GM23338 (cell line): ENCODE results near the gene FLNA. TPM values are rescaled to one million over a fixed set of nuclear protein-coding genes. Genes with fewer than 3 reads are reported as not detected.

ENCODE experiments used
- ATAC-seq: fragments of 200-7000 bp; cut with Tn5 transposase; 3 replicates; pipeline ENCODE4 v1.9.1; 2020
- DNase-seq: peaks from one replicate; pipeline ENCODE4 v3.0.0-alpha.2; 2015; ENCODE audit warnings: low spot score
- H2AFZ ChIP-seq: fragments of 200-600 bp; sonication (generic); 2 replicates; pipeline ENCODE4 v1.8.0; 2016; ENCODE audit warnings: antibody characterized with exemption, mild to moderate bottlenecking, moderate library complexity
- H3F3A ChIP-seq: fragments of 200-600 bp; sonication (generic); replicated peaks from 2 replicates; pipeline ENCODE4 v1.8.0; 2017; ENCODE audit warnings: antibody characterized with exemption, mixed run types, low read depth
- H3K27ac ChIP-seq: fragments of 200-600 bp; sonication (generic); 2 replicates; pipeline ENCODE4 v1.6.1; 2016; ENCODE audit warnings: low read depth
- H3K27me3 ChIP-seq: fragments of 200-600 bp; sonication (generic); 2 replicates; pipeline ENCODE4 v1.8.0; 2016; ENCODE audit warnings: mild to moderate bottlenecking, mixed run types, moderate library complexity; ENCODE audit not compliant: insufficient read depth
- H3K36me3 ChIP-seq: fragments of 200-600 bp; sonication (generic); 2 replicates; pipeline ENCODE4 v1.8.0; 2016; ENCODE audit warnings: mild to moderate bottlenecking; ENCODE audit not compliant: insufficient read depth
- H3K4me1 ChIP-seq: fragments of 200-600 bp; sonication (generic); 2 replicates; pipeline ENCODE4 v1.8.0; 2016; ENCODE audit warnings: mild to moderate bottlenecking, moderate library complexity; ENCODE audit not compliant: insufficient read depth
- H3K4me2 ChIP-seq: fragments of 200-600 bp; sonication (generic); 2 replicates; pipeline ENCODE4 v1.7.1; 2017; ENCODE audit warnings: mixed run types
- H3K4me3 ChIP-seq: fragments of 200-600 bp; sonication (generic); 2 replicates; pipeline ENCODE4 v1.6.1; 2016; ENCODE audit warnings: mixed run types
- H3K79me2 ChIP-seq: fragments of 200-600 bp; sonication (generic); replicated peaks from 2 replicates; pipeline ENCODE4 v1.8.0; 2017; ENCODE audit warnings: mild to moderate bottlenecking; ENCODE audit not compliant: insufficient read depth
- H3K9me2 ChIP-seq: fragments of 200-600 bp; sonication (generic); 2 replicates; pipeline ENCODE4 v1.8.0; 2017; ENCODE audit not compliant: insufficient read depth
- H4K20me1 ChIP-seq: fragments of 200-600 bp; sonication (generic); replicated peaks from 2 replicates; pipeline ENCODE4 v1.8.0; 2017; ENCODE audit warnings: mild to moderate bottlenecking; ENCODE audit not compliant: insufficient read depth
- H3K27ac Mint-ChIP-seq: 2 replicates; pipeline ENCODE4 v1.8.0; 2020; ENCODE audit warnings: inconsistent platforms, mild to moderate bottlenecking, moderate library complexity, mixed read lengths
- H3K27me3 Mint-ChIP-seq: 3 replicates; pipeline ENCODE4 v1.8.0; 2022; ENCODE audit warnings: low read depth, mild to moderate bottlenecking, moderate library complexity, mixed read lengths, inconsistent platforms; ENCODE audit not compliant: insufficient read depth, poor library complexity
- H3K36me3 Mint-ChIP-seq: 3 replicates; pipeline ENCODE4 v1.8.0; 2021; ENCODE audit warnings: low read depth, mild to moderate bottlenecking, inconsistent platforms, moderate library complexity, mixed read lengths
- H3K4me1 Mint-ChIP-seq: 3 replicates; pipeline ENCODE4 v1.8.0; 2020; ENCODE audit warnings: mild to moderate bottlenecking, inconsistent platforms, mixed read lengths
- H3K4me3 Mint-ChIP-seq: 3 replicates; pipeline ENCODE4 v1.8.0; 2021; ENCODE audit warnings: moderate library complexity, mild to moderate bottlenecking, inconsistent platforms, mixed read lengths
- H3K9me3 Mint-ChIP-seq: 3 replicates; pipeline ENCODE4 v1.8.0; 2020; ENCODE audit warnings: moderate library complexity, mild to moderate bottlenecking, inconsistent platforms, mixed read lengths
- ETS1 ChIP-seq: IDR thresholded peaks from 2 replicates; pipeline ENCODE4 v1.6.1; 2016; ENCODE audit warnings: antibody characterized with exemption
- EZH2 ChIP-seq: fragments of 200-600 bp; sonication (generic); IDR thresholded peaks from one replicate; pipeline ENCODE4 v1.8.0; 2017; ENCODE audit warnings: antibody characterized with exemption, mild to moderate bottlenecking, low read depth; ENCODE audit not compliant: unreplicated experiment
- JUNB ChIP-seq: IDR thresholded peaks from one replicate; pipeline ENCODE4 v1.6.1; 2016; ENCODE audit warnings: antibody characterized with exemption; ENCODE audit not compliant: unreplicated experiment
- NANOG ChIP-seq: IDR thresholded peaks from 2 replicates; pipeline ENCODE4 v1.6.1; 2016; ENCODE audit warnings: antibody characterized with exemption, borderline replicate concordance
- POLR2AphosphoS5 ChIP-seq: IDR thresholded peaks from 2 replicates; pipeline ENCODE4 v1.6.1; 2016; ENCODE audit warnings: antibody characterized with exemption, low read depth
- STAT1 ChIP-seq: IDR thresholded peaks from one replicate; pipeline ENCODE4 v1.6.1; 2016; ENCODE audit warnings: antibody characterized with exemption; ENCODE audit not compliant: unreplicated experiment
- ZNF462 ChIP-seq: fragments of 250-450 bp; sonication (Bioruptor Pico); IDR thresholded peaks from 2 replicates; pipeline ENCODE4 v1.5.0; 2020; ENCODE audit warnings: mild to moderate bottlenecking, moderate library complexity
- polyA plus RNA-seq: library from polyadenylated mRNA; unstranded; fragments of >200 nt; fragmentation: Nextera tagmentation; extraction: Ambion mirVana; gene quantifications from 2 replicates; pipeline ENCODE4 v1.2.1, GENCODE V29; 2016
- total RNA-seq: library from RNA; depleted of rRNA; stranded (reverse); fragments of >200 nt; shearing (Covaris generic); gene quantifications from 2 replicates; pipeline ENCODE4 v1.2.3, GENCODE V29; 2014

Gene FLNA
- total and polyA plus RNA-seq, 2 experiments from 2014 or later: 579 to 1,445 TPM

- TF ChIP-seq ZNF462 (no peak), JUNB (no peak), NANOG (no peak)
Observed at GRCh38 chrX:154378059-154378798, 3.8 kb upstream of the FLNA start (continued).

- H3K4me3 ChIP-seq: no peak overlapping the region
- H3K9me2 ChIP-seq: no peaks in the 10 kb centered on the region
- Mint-ChIP-seq H3K27ac (no peak overlapping the region), H3K9me3 (no peaks in the 10 kb centered on the region), H3K27me3 (peaks cover 14% of the 10 kb centered on the region), H3K4me3 (no peak overlapping the region), H3K4me1 (peaks cover 16% of the 10 kb centered on the region; the same call in 2 of the 3 replicates), H3K36me3 (peaks cover 13% of the 10 kb centered on the region)
- H3K36me3 ChIP-seq: no peaks in the 10 kb centered on the region
- H4K20me1 ChIP-seq: no peaks in the 10 kb centered on the region
- no peak for ATAC-seq
- peaks cover 11% of the 10 kb centered on the region for H3K79me2 ChIP-seq
- H3K27me3 ChIP-seq: no peaks in the 10 kb centered on the region
- no peak for TF ChIP-seq ZNF462
- TF ChIP-seq ETS1: no peak
- no peak for TF ChIP-seq POLR2AphosphoS5
- no peak for TF ChIP-seq NANOG
- TF ChIP-seq EZH2: no peak
- no peak for TF ChIP-seq STAT1
- no peak overlapping the region for H2AFZ ChIP-seq
- no peak overlapping the region for H3K27ac ChIP-seq
- no peak overlapping the region for H3K4me2 ChIP-seq
- peaks cover 7% of the 10 kb centered on the region; the same call in 1 of the 2 replicates for H3K4me1 ChIP-seq
- no peak for DNase-seq
- H3F3A ChIP-seq: 0 out of 2 replicates have a peak, but pooled peaks cover 3% of the 10 kb centered on the region
Observed at GRCh38 chrX:154376774-154377173, 2.3 kb upstream of the FLNA start.
